ENCODE measurements around the gene ANO2. TPM values are rescaled to one million over a fixed set of nuclear protein-coding genes. Genes with fewer than 3 reads are reported as not detected.

Gene ANO2
- total and polyA plus RNA-seq, 4 experiments from 2014 or later, result not detected

DNA sequence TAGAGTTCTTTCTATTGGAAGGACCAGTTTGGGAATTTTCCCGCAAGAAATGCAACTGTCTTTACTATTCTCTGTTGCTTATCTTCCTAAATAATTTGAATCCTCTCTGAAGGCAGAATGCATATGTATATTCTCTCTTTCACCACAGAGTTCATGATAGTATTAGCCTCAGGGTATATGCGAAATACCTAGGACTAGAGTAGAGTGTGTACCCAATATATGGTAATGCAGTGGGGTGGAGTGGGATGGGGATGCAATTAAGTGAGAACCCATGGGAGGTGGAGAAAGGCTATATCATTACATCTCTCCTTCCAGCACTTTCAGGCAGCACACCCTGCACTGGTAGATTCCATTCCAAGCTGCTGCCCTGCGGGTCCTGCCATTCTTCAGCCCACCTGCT is 207.3 kb downstream of the ANO2 start:
- H3K27me3 Mint-ChIP-seq, result peaks cover 0 to 22% of the 10 kb centered on the region in 2 donors
- intact Hi-C loops (cut with micrococcal nuclease), result no loop called here
- no peaks in the 10 kb centered on the region for H3K4me1 ChIP-seq (ENCODE audit: insufficient read depth, low read length)
- H3K27me3 ChIP-seq (ENCODE audit: insufficient read depth, low read length), result no peaks in the 10 kb centered on the region
- no peaks in the 10 kb centered on the region for H3K36me3 Mint-ChIP-seq
- H3K27ac ChIP-seq (ENCODE audit: low read depth, low read length), result no peak overlapping the region
- no peak overlapping the region for H3K27ac Mint-ChIP-seq
- POLR2A ChIA-PET (ENCODE audit: partially characterized antibody), result no interaction called here
- no peaks in the 10 kb centered on the region for H3K4me1 Mint-ChIP-seq
- peaks cover 0 to 4% (median 0%) of the 10 kb centered on the region in 8 donors for H3K9me3 Mint-ChIP-seq
- no peak overlapping the region for H3K4me3 ChIP-seq (ENCODE audit: low read length in 2 of 2)
- CTCF ChIA-PET (ENCODE audit: partially characterized antibody), result no interaction called here
- no peaks in the 10 kb centered on the region for H3K9me3 ChIP-seq (ENCODE audit: control insufficient read depth in 1 of 2, low read length in 2 of 2)
- H3K36me3 ChIP-seq (ENCODE audit: insufficient read depth, low read length), result no peaks in the 10 kb centered on the region
- no peak overlapping the region for H3K4me3 Mint-ChIP-seq
- no peak for DNase-seq

DNA sequence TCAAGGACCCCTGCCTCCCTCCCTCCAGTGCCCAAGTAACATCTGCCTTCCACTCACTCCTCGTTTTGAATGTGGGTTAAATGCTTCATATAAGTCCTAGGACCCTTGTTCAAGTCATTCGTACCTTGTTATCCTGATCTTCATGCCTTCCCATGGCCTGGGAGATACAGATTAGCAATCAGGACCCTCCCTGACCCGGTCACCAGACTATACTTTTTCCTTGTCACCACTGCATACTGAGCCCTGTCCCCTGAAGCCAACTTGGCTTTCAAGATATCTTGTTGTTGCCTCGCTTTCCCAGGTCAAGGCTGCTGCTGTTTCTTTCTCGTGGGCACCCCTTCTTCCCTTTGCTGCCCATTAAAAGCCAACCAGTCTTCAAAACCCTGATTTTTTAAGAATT is 208.5 kb downstream of the ANO2 start:
- H3K4me1 ChIP-seq (ENCODE audit: insufficient read depth, low read length), result no peaks in the 10 kb centered on the region
- Mint-ChIP-seq H3K9me3 (peaks cover 0 to 4% (median 0%) of the 10 kb centered on the region in 8 donors), H3K4me3 (no peak overlapping the region), H3K36me3 (no peaks in the 10 kb centered on the region), H3K27ac (no peak overlapping the region), H3K4me1 (no peaks in the 10 kb centered on the region), H3K27me3 (peaks cover 0 to 19% of the 10 kb centered on the region in 2 donors)
- DNase-seq, result no peak
- intact Hi-C loops (cut with micrococcal nuclease), result no loop called here
- ChIA-PET POLR2A (ENCODE audit: partially characterized antibody) (no interaction called here), CTCF (ENCODE audit: partially characterized antibody) (interaction anchor here (1.0 kb wide), 1 partner anchor 13 kb away, joined by 3 read pairs; no protein-coding TSS in a partner anchor)
- H3K27ac ChIP-seq (ENCODE audit: low read depth, low read length), result no peak overlapping the region
- no peaks in the 10 kb centered on the region for H3K36me3 ChIP-seq (ENCODE audit: insufficient read depth, low read length)
- no peak overlapping the region for H3K4me3 ChIP-seq (ENCODE audit: low read length in 2 of 2)
- no peaks in the 10 kb centered on the region for H3K27me3 ChIP-seq (ENCODE audit: insufficient read depth, low read length)
- no peaks in the 10 kb centered on the region for H3K9me3 ChIP-seq (ENCODE audit: control insufficient read depth in 1 of 2, low read length in 2 of 2)

DNA sequence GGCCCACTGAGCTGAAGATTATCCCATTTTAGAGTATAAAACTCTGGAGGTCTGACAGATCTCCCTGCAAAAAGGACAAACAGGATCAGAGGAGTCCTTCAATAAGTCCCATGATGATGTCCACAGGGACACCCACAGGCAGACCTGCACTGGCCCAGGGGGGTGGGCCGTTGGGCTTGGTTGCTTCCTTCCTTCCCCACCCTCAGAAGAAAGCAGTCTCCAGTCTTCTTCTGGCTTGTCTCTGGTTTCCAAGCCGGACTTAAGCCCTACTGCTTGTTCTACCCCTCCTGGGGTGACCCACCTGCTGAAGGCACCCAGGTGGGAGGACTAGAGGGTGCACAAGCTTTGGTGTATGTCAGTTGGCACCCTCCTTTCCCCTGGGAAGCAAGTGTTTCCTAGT is 209.0 kb downstream of the ANO2 start:
- H3K27me3 Mint-ChIP-seq, result peaks cover 0 to 16% of the 10 kb centered on the region in 2 donors
- no peak for DNase-seq
- intact Hi-C loops (cut with micrococcal nuclease), result no loop called here
- no peak overlapping the region for H3K4me3 Mint-ChIP-seq
- Histone ChIP-seq H3K27me3 (ENCODE audit: insufficient read depth, low read length) (no peaks in the 10 kb centered on the region), H3K27ac (ENCODE audit: low read depth, low read length) (no peak overlapping the region), H3K4me1 (ENCODE audit: insufficient read depth, low read length) (no peaks in the 10 kb centered on the region), H3K4me3 (ENCODE audit: low read length in 2 of 2) (no peak overlapping the region), H3K9me3 (ENCODE audit: control insufficient read depth in 1 of 2, low read length in 2 of 2) (no peaks in the 10 kb centered on the region), H3K36me3 (ENCODE audit: insufficient read depth, low read length) (no peaks in the 10 kb centered on the region)
- H3K27ac Mint-ChIP-seq, result no peak overlapping the region
- ChIA-PET CTCF (ENCODE audit: partially characterized antibody) (interaction anchor here (1.0 kb wide), 1 partner anchor 12 kb away, joined by 3 read pairs; no protein-coding TSS in a partner anchor), POLR2A (ENCODE audit: partially characterized antibody) (no interaction called here)
- no peaks in the 10 kb centered on the region for H3K4me1 Mint-ChIP-seq
- H3K36me3 Mint-ChIP-seq, result no peaks in the 10 kb centered on the region
- H3K9me3 Mint-ChIP-seq, result peaks cover 0 to 4% (median 0%) of the 10 kb centered on the region in 8 donors

DNA sequence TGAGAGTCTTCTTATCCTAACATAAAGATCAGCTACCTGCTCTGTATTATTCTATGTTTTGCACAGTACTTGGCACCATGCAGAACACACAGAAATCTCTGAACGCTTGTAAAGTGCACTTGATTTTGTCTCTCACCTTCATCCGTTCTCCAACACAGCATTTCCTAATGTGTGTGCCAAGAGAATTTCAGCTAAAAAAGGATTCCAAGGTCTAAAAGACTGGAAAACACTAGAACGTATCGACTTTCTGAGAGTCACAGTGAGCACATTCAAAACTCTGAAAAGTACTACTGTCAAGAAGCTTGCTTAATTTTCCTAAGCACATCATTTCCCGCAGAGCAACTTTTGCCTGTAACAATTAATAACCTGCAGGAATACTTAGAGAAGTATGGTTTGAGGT is 211.1 kb downstream of the ANO2 start:
- H3K4me1 ChIP-seq (ENCODE audit: insufficient read depth, low read length), result no peaks in the 10 kb centered on the region
- Mint-ChIP-seq H3K27me3 (peaks cover 0 to 10% of the 10 kb centered on the region in 2 donors), H3K4me1 (no peaks in the 10 kb centered on the region), H3K27ac (no peak overlapping the region), H3K9me3 (peaks cover 0 to 4% (median 0%) of the 10 kb centered on the region in 8 donors), H3K4me3 (no peak overlapping the region), H3K36me3 (no peaks in the 10 kb centered on the region)
- H3K9me3 ChIP-seq (ENCODE audit: control insufficient read depth in 1 of 2, low read length in 2 of 2), result no peaks in the 10 kb centered on the region
- H3K27ac ChIP-seq (ENCODE audit: low read depth, low read length), result no peak overlapping the region
- ChIA-PET CTCF (ENCODE audit: partially characterized antibody) (no interaction called here), POLR2A (ENCODE audit: partially characterized antibody) (no interaction called here)
- DNase-seq, result no peak
- H3K27me3 ChIP-seq (ENCODE audit: insufficient read depth, low read length), result no peaks in the 10 kb centered on the region
- no peaks in the 10 kb centered on the region for H3K36me3 ChIP-seq (ENCODE audit: insufficient read depth, low read length)
- H3K4me3 ChIP-seq (ENCODE audit: low read length in 2 of 2), result no peak overlapping the region
- intact Hi-C loops (cut with micrococcal nuclease), result no loop called here

DNA sequence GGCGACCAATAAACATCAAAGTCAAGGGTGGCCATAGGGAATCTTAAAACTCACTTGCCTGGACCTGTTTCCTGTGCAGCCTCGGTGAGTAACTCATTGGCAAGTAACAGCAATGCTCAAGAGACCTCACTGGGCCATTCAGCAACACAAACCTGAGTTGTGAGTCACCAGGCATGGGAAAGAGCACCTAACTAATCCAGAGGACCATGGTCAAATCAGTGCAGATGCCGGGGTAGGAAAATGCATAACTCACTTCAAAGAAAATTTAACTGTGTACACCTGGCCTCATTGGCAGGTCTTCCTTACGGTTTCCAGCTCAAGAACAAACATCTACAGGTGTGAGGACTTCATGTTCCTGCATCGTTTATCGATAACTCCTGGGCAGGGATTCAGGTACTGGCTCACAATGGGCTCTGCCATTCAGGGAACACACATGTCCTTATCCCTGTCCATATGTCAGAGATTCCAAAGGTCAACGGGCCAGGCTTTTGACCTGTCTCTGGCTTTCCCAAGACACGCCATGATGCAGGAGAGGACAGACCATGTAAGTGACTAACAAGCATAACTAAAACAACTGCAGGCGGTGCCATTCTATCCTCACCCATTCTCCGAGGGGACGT is 211.8 kb downstream of the ANO2 start:
- CTCF ChIA-PET (ENCODE audit: partially characterized antibody), result no interaction called here
- intact Hi-C loops (cut with micrococcal nuclease), result no loop called here
- Mint-ChIP-seq H3K27ac (no peak overlapping the region), H3K36me3 (no peaks in the 10 kb centered on the region), H3K4me3 (no peak overlapping the region), H3K9me3 (peaks cover 0 to 4% (median 0%) of the 10 kb centered on the region in 8 donors), H3K4me1 (no peaks in the 10 kb centered on the region), H3K27me3 (peaks cover 0 to 8% of the 10 kb centered on the region in 2 donors)
- Histone ChIP-seq H3K4me3 (ENCODE audit: low read length in 2 of 2) (no peak overlapping the region), H3K36me3 (ENCODE audit: insufficient read depth, low read length) (no peaks in the 10 kb centered on the region), H3K27ac (ENCODE audit: low read depth, low read length) (no peak overlapping the region), H3K27me3 (ENCODE audit: insufficient read depth, low read length) (no peaks in the 10 kb centered on the region), H3K9me3 (ENCODE audit: control insufficient read depth in 1 of 2, low read length in 2 of 2) (no peaks in the 10 kb centered on the region), H3K4me1 (ENCODE audit: insufficient read depth, low read length) (no peaks in the 10 kb centered on the region)
- POLR2A ChIA-PET (ENCODE audit: partially characterized antibody), result no interaction called here
- no peak for DNase-seq

DNA sequence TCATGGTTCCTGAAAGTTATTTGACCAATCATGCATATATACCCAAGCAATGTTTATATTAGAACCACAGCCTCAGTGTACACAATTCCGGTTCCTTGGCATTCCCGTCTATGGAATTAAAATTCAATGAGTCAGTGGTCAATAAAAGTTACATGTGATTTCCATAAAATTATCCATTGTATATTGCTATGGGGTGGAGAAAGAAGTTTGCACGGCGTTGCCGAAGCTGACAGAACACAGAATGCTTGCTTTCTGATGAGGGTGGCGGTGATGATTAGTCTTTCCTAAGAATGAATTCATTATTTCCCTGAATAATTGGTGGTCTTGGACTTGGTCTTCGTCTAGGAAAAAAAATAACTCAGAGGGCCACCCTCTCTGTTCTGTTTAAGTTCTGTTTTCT is 214.1 kb downstream of the ANO2 start:
- H3K9me3 ChIP-seq (ENCODE audit: control insufficient read depth in 1 of 2, low read length in 2 of 2), result no peaks in the 10 kb centered on the region
- ChIA-PET POLR2A (ENCODE audit: partially characterized antibody) (no interaction called here), CTCF (ENCODE audit: partially characterized antibody) (no interaction called here)
- H3K27me3 Mint-ChIP-seq, result peaks cover 2 to 3% of the 10 kb centered on the region in 2 donors
- H3K4me1 Mint-ChIP-seq, result no peaks in the 10 kb centered on the region
- H3K9me3 Mint-ChIP-seq, result no peaks in the 10 kb centered on the region
- H3K4me3 ChIP-seq (ENCODE audit: low read length in 2 of 2), result no peak overlapping the region
- intact Hi-C loops (cut with micrococcal nuclease), result no loop called here
- H3K36me3 Mint-ChIP-seq, result no peaks in the 10 kb centered on the region
- H3K4me3 Mint-ChIP-seq, result no peak overlapping the region
- no peak overlapping the region for H3K27ac Mint-ChIP-seq
- no peaks in the 10 kb centered on the region for H3K4me1 ChIP-seq (ENCODE audit: insufficient read depth, low read length)
- no peak overlapping the region for H3K27ac ChIP-seq (ENCODE audit: low read depth, low read length)
- no peak for DNase-seq
- H3K36me3 ChIP-seq (ENCODE audit: insufficient read depth, low read length), result no peaks in the 10 kb centered on the region
- no peaks in the 10 kb centered on the region for H3K27me3 ChIP-seq (ENCODE audit: insufficient read depth, low read length)

DNA sequence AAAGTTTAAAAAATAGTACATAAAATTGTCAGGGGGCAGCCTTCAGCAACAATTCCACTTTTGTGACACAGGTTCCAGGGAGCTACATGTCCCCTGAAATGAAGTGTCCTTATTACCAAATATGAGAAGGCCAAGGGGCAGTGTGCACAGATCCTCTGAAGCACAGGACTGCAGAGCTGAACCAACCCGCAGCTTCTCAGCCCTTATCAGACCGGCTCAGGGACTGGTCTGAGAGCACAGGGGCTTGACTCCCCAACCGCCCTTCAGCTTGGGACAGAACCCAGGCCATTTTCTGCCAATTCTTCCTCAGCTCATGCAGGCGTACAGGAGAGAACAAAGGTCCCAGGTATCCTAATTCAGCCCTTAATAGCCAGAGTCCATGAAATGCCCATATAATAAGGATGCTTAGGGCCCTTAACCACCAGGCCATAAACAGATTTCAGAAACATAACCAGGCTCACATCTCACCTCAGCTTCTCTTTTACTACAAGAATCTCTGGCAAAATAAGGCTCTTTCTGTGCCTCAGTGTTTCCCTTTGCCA is 221.3 kb downstream of the ANO2 start:
- Mint-ChIP-seq H3K36me3 (no peaks in the 10 kb centered on the region), H3K4me3 (no peak overlapping the region), H3K9me3 (peaks cover 0 to 5% (median 0%) of the 10 kb centered on the region in 8 donors), H3K27ac (no peak overlapping the region), H3K27me3 (peaks cover 10 to 16% of the 10 kb centered on the region in 2 donors), H3K4me1 (no peaks in the 10 kb centered on the region)
- POLR2A ChIA-PET (ENCODE audit: partially characterized antibody), result no interaction called here
- H3K4me1 ChIP-seq (ENCODE audit: insufficient read depth, low read length), result no peaks in the 10 kb centered on the region
- H3K36me3 ChIP-seq (ENCODE audit: insufficient read depth, low read length), result no peaks in the 10 kb centered on the region
- no peaks in the 10 kb centered on the region for H3K27me3 ChIP-seq (ENCODE audit: insufficient read depth, low read length)
- no peak overlapping the region for H3K27ac ChIP-seq (ENCODE audit: low read depth, low read length)
- H3K4me3 ChIP-seq (ENCODE audit: low read length in 2 of 2), result no peak overlapping the region
- H3K9me3 ChIP-seq (ENCODE audit: control insufficient read depth in 1 of 2, low read length in 2 of 2), result no peaks in the 10 kb centered on the region
- no peak for DNase-seq
- CTCF ChIA-PET (ENCODE audit: partially characterized antibody), result interaction anchor here (0.7 kb wide), 1 partner anchor 12 kb away, joined by 3 read pairs; no protein-coding TSS in a partner anchor
- intact Hi-C loops (cut with micrococcal nuclease), result no loop called here

Measured in CD4-positive, alpha-beta memory T cell (primary cell).